ENCODE measurements around the gene TMEM225B. TPM values are rescaled to one million over a fixed set of nuclear protein-coding genes. Genes with fewer than 3 reads are reported as not detected.

Gene TMEM225B
- total RNA-seq, 1 experiment from 2014 or later, result not detected

DNA sequence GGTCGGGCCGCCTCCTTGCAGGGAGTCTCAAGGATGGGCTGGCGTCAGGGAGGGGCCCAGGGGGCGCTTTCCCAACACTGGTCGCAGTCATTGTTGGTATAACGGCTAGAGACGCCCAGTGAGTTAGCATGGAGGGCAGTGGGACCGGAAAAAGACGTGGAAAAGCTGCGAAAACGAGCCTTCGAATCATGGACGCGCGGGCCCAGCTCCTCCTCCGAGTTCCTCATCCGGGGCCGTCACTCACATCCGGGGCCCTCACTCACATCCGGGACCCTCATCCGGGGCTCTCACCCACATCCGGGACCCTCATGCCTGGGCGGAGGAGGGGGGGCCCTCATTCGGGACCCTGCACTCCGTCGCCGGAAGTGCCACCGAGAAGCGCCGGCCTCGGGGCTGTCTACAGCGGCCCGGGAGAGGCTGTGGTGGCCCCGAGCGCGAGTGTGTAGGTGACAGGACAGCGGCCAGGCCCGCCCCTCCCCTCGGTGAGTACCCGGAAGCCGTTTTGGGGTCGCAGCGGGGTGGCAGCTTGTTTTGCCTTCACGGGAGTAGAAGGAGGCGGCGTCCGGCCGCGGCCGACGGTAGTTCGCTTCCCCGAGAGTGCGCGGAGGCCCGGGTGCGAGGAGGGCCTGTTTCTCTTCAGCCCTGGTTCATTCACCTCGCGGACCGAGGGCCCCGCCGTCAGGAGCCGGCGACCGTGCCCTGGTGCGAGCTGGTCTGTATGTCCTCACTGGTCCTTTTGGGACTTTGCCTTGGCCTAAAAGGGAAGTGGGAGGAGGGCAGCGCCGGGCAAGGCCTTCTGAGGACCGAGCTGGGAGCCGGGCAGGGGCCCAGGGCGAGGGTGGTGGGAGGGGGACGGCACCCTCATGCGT lies 39.5 kb upstream of the TMEM225B start, which contains the start of gene ZNF655:
Gene ZNF655 (plus strand): TSS at position 337 of the 869 bp plus-strand sequence. CDS start 1,918 bp downstream, outside the sequence.
- no peaks in the 10 kb centered on the region for H3K9me2 ChIP-seq (replicated peaks; ENCODE audit: low read length)
- no peak within 1 kb of the TSS for H2AFZ ChIP-seq (ENCODE audit: low read length)
- H3K27me3 ChIP-seq (ENCODE audit: low read length), result no peaks in the 10 kb centered on the region
- TF ChIP-seq, protein P1, sequence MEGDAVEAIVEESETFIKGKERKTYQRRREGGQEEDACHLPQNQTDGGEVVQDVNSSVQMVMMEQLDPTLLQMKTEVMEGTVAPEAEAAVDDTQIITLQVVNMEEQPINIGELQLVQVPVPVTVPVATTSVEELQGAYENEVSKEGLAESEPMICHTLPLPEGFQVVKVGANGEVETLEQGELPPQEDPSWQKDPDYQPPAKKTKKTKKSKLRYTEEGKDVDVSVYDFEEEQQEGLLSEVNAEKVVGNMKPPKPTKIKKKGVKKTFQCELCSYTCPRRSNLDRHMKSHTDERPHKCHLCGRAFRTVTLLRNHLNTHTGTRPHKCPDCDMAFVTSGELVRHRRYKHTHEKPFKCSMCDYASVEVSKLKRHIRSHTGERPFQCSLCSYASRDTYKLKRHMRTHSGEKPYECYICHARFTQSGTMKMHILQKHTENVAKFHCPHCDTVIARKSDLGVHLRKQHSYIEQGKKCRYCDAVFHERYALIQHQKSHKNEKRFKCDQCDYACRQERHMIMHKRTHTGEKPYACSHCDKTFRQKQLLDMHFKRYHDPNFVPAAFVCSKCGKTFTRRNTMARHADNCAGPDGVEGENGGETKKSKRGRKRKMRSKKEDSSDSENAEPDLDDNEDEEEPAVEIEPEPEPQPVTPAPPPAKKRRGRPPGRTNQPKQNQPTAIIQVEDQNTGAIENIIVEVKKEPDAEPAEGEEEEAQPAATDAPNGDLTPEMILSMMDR (conservative IDR thresholded peaks at IDR 0.05; ENCODE audit: low read depth, low read length), result no peak
- TF ChIP-seq EZH2 (IDR thresholded peaks at IDR 0.05; ENCODE audit: low read length, unreplicated experiment), result no peak
- no peak for TF ChIP-seq EZH2phosphoT487 (IDR thresholded peaks at IDR 0.05; ENCODE audit: borderline replicate concordance, low read length)
- no peak within 1 kb of the TSS for H3K27ac ChIP-seq (ENCODE audit: low read length)
- H3K9me3 ChIP-seq (ENCODE audit: low read length), result no peaks in the 10 kb centered on the region
- H4K20me1 ChIP-seq (ENCODE audit: low read length), result no peaks in the 10 kb centered on the region
- ChIA-PET CTCF (no interaction called here), POLR2A (ENCODE audit: unreplicated experiment) (no interaction called here)
- no peak within 1 kb of the TSS for H3K4me2 ChIP-seq (ENCODE audit: low read length)
- intact Hi-C loops (cut with micrococcal nuclease), result no loop called here
- no peak for ATAC-seq
- no peak within 1 kb of the TSS for H3K9ac ChIP-seq (ENCODE audit: low read length)
- H3K4me3 ChIP-seq (ENCODE audit: low read length), result no peak within 1 kb of the TSS
- H3K4me1 ChIP-seq (ENCODE audit: insufficient read depth, low read length), result peaks cover 18% of the 10 kb centered on the region
- no peaks in the 10 kb centered on the region for H3K79me2 ChIP-seq (ENCODE audit: low read length)
- BruUV-seq (replicated peaks), result no TSS peak
- H3F3A ChIP-seq (ENCODE audit: low read length, unreplicated experiment), result no peaks in the 10 kb centered on the region
- no peaks in the 10 kb centered on the region for H3K36me3 ChIP-seq (ENCODE audit: low read depth, low read length)
- DNase-seq, result no peak

DNA sequence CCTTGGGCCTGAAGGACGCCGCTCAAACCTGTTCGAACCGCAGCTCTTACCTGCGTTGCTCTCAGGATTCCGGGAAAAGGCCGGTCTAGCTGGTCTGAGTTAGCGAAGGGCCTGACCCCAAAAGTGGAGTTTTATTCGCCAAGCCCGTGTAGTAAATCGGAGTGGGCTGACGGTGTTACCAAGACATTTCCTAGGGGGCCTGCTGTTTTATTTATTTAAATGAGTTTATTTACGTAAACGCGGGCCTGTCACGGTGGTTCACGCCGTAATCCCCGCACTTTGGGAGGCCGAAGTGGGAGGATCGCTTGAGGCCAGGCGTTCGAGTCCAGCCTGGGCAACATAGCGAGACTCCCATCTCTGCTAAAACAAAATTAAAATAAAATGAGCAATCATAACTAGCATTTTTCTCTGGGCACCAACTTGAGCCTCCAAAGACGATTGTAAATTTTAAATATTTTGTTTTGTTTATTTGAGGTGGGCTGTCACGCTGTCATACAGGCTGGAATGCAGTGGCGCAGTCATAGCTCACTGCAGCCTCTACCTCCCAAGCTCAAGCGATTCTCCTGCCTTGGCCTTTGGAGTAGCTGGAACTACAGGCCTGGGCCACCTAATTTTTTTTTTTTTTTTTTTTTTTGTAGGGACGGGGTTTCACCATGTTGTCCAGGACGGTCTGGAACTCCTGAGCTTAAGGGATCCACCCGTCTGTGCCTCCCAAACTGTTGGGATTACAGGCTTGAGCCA lies 38.7 kb upstream of the TMEM225B start:
- DNase-seq (no peak), ATAC-seq (no peak)
- ChIA-PET CTCF (no interaction called here), POLR2A (ENCODE audit: unreplicated experiment) (no interaction called here)
- TF ChIP-seq EZH2phosphoT487 (IDR thresholded peaks at IDR 0.05; ENCODE audit: borderline replicate concordance, low read length) (no peak), EZH2 (IDR thresholded peaks at IDR 0.05; ENCODE audit: low read length, unreplicated experiment) (no peak)
- TF ChIP-seq, protein P1 (conservative IDR thresholded peaks at IDR 0.05; ENCODE audit: low read depth, low read length), result no peak
- H3K4me2 ChIP-seq (ENCODE audit: low read length), result no peak overlapping the region
- no peak overlapping the region for H3K4me3 ChIP-seq (ENCODE audit: low read length)
- H3F3A ChIP-seq (ENCODE audit: low read length, unreplicated experiment), result no peaks in the 10 kb centered on the region
- no peak overlapping the region for H3K9ac ChIP-seq (ENCODE audit: low read length)
- H3K27ac ChIP-seq (ENCODE audit: low read length), result no peak overlapping the region
- peaks cover 26% of the 10 kb centered on the region for H3K4me1 ChIP-seq (ENCODE audit: insufficient read depth, low read length)
- H4K20me1 ChIP-seq (ENCODE audit: low read length), result no peaks in the 10 kb centered on the region
- no peaks in the 10 kb centered on the region for H3K79me2 ChIP-seq (ENCODE audit: low read length)
- H3K36me3 ChIP-seq (ENCODE audit: low read depth, low read length), result no peaks in the 10 kb centered on the region
- no TSS peak for BruUV-seq (replicated peaks)
- no peak overlapping the region for H2AFZ ChIP-seq (ENCODE audit: low read length)
- H3K9me3 ChIP-seq (ENCODE audit: low read length), result no peaks in the 10 kb centered on the region
- intact Hi-C loops (cut with micrococcal nuclease), result no loop called here
- no peaks in the 10 kb centered on the region for H3K27me3 ChIP-seq (ENCODE audit: low read length)
- no peaks in the 10 kb centered on the region for H3K9me2 ChIP-seq (replicated peaks; ENCODE audit: low read length)

Data from PC-3 (cell line).